Measurements from ENCODE around the gene MAP3K19. TPM values are rescaled to one million over a fixed set of nuclear protein-coding genes. Genes with fewer than 3 reads are reported as not detected.
"Not testable (repeated sequence)": the region's sequence is repeated elsewhere in the genome, so short reads cannot be mapped to it uniquely, and the experiment has no call there.

The MAP3K19 gene
- total RNA-seq, 6 donors from 2014 or later, result 0.34 to 45.7 (median 3.5) TPM

GRCh38 chr2:134975281-134976009, 71.8 kb downstream of the MAP3K19 start:
- Histone ChIP-seq H3K27me3 (no peaks in the 10 kb centered on the region), H3K4me3 (no peak overlapping the region), H3K4me1 (no peaks in the 10 kb centered on the region), H3K27ac (no peak overlapping the region), H3K36me3 (no peaks in the 10 kb centered on the region), H3K9me3 (peaks cover 5 to 15% (median 13%) of the 10 kb centered on the region in 4 donors)
- 87 to 96% methylated on average over 3 to 6 of the region's 6 CpGs for WGBS, 2 donors
- DNase-seq, result no peak
- ATAC-seq (ENCODE audit: low FRiP score in 2 of 2), result peak; percentile 16 to 40
- TF ChIP-seq, protein P1, sequence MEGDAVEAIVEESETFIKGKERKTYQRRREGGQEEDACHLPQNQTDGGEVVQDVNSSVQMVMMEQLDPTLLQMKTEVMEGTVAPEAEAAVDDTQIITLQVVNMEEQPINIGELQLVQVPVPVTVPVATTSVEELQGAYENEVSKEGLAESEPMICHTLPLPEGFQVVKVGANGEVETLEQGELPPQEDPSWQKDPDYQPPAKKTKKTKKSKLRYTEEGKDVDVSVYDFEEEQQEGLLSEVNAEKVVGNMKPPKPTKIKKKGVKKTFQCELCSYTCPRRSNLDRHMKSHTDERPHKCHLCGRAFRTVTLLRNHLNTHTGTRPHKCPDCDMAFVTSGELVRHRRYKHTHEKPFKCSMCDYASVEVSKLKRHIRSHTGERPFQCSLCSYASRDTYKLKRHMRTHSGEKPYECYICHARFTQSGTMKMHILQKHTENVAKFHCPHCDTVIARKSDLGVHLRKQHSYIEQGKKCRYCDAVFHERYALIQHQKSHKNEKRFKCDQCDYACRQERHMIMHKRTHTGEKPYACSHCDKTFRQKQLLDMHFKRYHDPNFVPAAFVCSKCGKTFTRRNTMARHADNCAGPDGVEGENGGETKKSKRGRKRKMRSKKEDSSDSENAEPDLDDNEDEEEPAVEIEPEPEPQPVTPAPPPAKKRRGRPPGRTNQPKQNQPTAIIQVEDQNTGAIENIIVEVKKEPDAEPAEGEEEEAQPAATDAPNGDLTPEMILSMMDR (IDR thresholded peaks at IDR 0.05), result no peak
- TF ChIP-seq EP300 (IDR thresholded peaks at IDR 0.05), result no peak
- TF ChIP-seq POLR2AphosphoS5 (IDR thresholded peaks at IDR 0.05), result no peak
- TF ChIP-seq POLR2A (IDR thresholded peaks at IDR 0.05), result no peak

- Histone ChIP-seq H3K9me3 (peaks cover 5 to 15% (median 13%) of the 10 kb centered on the region in 4 donors), H3K4me1 (no peaks in the 10 kb centered on the region), H3K27ac (no peak overlapping the region), H3K4me3 (no peak overlapping the region), H3K36me3 (no peaks in the 10 kb centered on the region), H3K27me3 (no peaks in the 10 kb centered on the region)
- no peak for ATAC-seq (ENCODE audit: low FRiP score in 2 of 2)
- no peak for TF ChIP-seq POLR2A (IDR thresholded peaks at IDR 0.05)
- no peak for TF ChIP-seq EP300 (IDR thresholded peaks at IDR 0.05)
- TF ChIP-seq, protein P1 (IDR thresholded peaks at IDR 0.05), result no peak
- no peak for TF ChIP-seq POLR2AphosphoS5 (IDR thresholded peaks at IDR 0.05)
- no peak for DNase-seq
- 80 to 85% methylated on average over 2 of the region's 2 CpGs for WGBS, 2 donors
Measured at GRCh38 chr2:134973241-134974138, 73.8 kb downstream of the MAP3K19 start.

- not testable (repeated sequence) for H3K4me3 ChIP-seq; ATAC-seq (ENCODE audit: low FRiP score in 2 of 2)
- WGBS, 2 donors, result 56 to 70% methylated on average over 10 of the region's 10 CpGs
Measured at GRCh38 chr2:134967166-134967565, 80.1 kb downstream of the MAP3K19 start.

GRCh38 chr2:134957477-134957876, 89.8 kb downstream of the MAP3K19 start:
- TF ChIP-seq POLR2A (IDR thresholded peaks at IDR 0.05) (no peak), EP300 (IDR thresholded peaks at IDR 0.05) (no peak), POLR2AphosphoS5 (IDR thresholded peaks at IDR 0.05) (no peak)
- TF ChIP-seq, protein P1 (IDR thresholded peaks at IDR 0.05), result no peak
- no peak overlapping the region for H3K4me3 ChIP-seq
- peaks cover 4 to 49% (median 26%) of the 10 kb centered on the region in 4 donors for H3K36me3 ChIP-seq
- WGBS, 2 donors, result 78 to 83% methylated on average over 5 of the region's 5 CpGs
- ATAC-seq (ENCODE audit: low FRiP score in 2 of 2) (no peak), DNase-seq (no peak)
- no peaks in the 10 kb centered on the region for H3K9me3 ChIP-seq
- no peaks in the 10 kb centered on the region for H3K27me3 ChIP-seq
- H3K4me1 ChIP-seq, result no peaks in the 10 kb centered on the region
- H3K27ac ChIP-seq, result no peak overlapping the region

More at GRCh38 chr2:134967166-134967565, 80.1 kb downstream of the MAP3K19 start:
- DNase-seq, H3K36me3 ChIP-seq, H3K27ac ChIP-seq, H3K27me3 ChIP-seq, H3K9me3 ChIP-seq, H3K4me1 ChIP-seq: not testable (repeated sequence)

DNA sequence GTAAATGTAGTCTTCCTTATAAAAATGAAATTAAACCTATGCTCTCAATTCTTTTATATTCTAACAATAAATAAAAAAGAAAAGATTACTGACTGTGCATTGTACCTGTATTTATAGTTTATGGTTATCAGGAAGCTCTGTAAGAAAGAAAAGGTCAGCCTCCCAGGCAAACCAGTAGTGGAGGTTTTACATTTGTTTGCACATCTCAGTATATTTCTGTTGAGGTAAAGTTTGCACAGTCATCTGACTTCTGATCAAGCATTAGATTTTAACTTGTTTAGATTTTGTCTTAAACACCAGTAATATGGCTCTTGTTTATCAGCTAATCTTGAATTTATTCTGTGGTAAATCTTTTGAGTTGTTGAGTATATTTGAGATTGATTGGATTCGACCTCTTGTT, 91.5 kb downstream of the MAP3K19 start:
- Histone ChIP-seq H3K27me3 (no peaks in the 10 kb centered on the region), H3K4me3 (no peak overlapping the region), H3K4me1 (no peaks in the 10 kb centered on the region), H3K9me3 (no peaks in the 10 kb centered on the region), H3K27ac (no peak overlapping the region), H3K36me3 (peaks cover 6 to 60% (median 27%) of the 10 kb centered on the region in 4 donors)
- ATAC-seq (ENCODE audit: low FRiP score in 2 of 2), result no peak
- WGBS, 2 donors, result 46 to 91% methylated on average over 1 of the region's 1 CpG
- no peak for DNase-seq
- TF ChIP-seq, protein P1 (IDR thresholded peaks at IDR 0.05), result no peak
- no peak for TF ChIP-seq POLR2A (IDR thresholded peaks at IDR 0.05)
- no peak for TF ChIP-seq POLR2AphosphoS5 (IDR thresholded peaks at IDR 0.05)
- no peak for TF ChIP-seq EP300 (IDR thresholded peaks at IDR 0.05)
